ENCODE data around the gene EYS.

- peak in 1 of 2 experiments; percentile 15; a peak in 1 of 5 replicates for TF ChIP-seq RAD21 (conservative IDR thresholded peaks at IDR 0.05 in 1 of 2, IDR thresholded peaks at IDR 0.05 in 1 of 2)
- TF ChIP-seq MAZ (IDR thresholded peaks at IDR 0.05; ENCODE audit: borderline replicate concordance, low read depth, low read length) = no peak
- TF ChIP-seq CTCF (IDR thresholded peaks at IDR 0.05) = no peak
- TF ChIP-seq POLR2A (IDR thresholded peaks at IDR 0.05; ENCODE audit: low read length) = no peak
- no peak for TF ChIP-seq EHMT2 (IDR thresholded peaks at IDR 0.05; ENCODE audit: low read depth)
These were observed 140.9 kb downstream of the EYS start for GRCh38 chr6:65566117-65566516.

All from A549 (cell line).